IMR-90 (cell line): ENCODE data around the gene SCN11A.

ENCODE experiments used
- CEBPB ChIP-seq: IDR thresholded peaks from 2 replicates; pipeline ENCODE4 v1.6.1; 2012; ENCODE audit warnings: low read depth, low read length, improper control_type of control experiment
- CTCF ChIP-seq: conservative IDR thresholded peaks from 2 replicates; pipeline ENCODE4 v1.5.1; 2012; ENCODE audit warnings: mild to moderate bottlenecking, low read depth, low read length, improper control_type of control experiment
- POLR2A ChIP-seq: IDR thresholded peaks from 2 replicates; pipeline ENCODE4 v1.6.1; 2012; ENCODE audit warnings: mild to moderate bottlenecking, low read depth, low read length
- RAD21 ChIP-seq: IDR thresholded peaks from 2 replicates; pipeline ENCODE4 v1.6.1; 2012; ENCODE audit warnings: low read length, improper control_type of control experiment
- RCOR1 ChIP-seq: IDR thresholded peaks from 2 replicates; pipeline ENCODE4 v1.6.1; 2012; ENCODE audit warnings: mild to moderate bottlenecking, low read length, improper control_type of control experiment; ENCODE audit not compliant: insufficient replicate concordance
- RFX5 ChIP-seq: IDR thresholded peaks from 2 replicates; pipeline ENCODE4 v1.8.0; 2012; ENCODE audit warnings: low read depth, mild to moderate bottlenecking, low read length, moderate library complexity

- TF ChIP-seq CTCF (no peak), CEBPB (no peak), RFX5 (no peak), RCOR1 (no peak), RAD21 (no peak), POLR2A (no peak)
Observed at GRCh38 chr3:39063143-39063542, 11.4 kb upstream of the SCN11A start.
